Left cardiac atrium (tissue), 4 donors: ENCODE data around the gene IDI1. TPM values are rescaled to one million over a fixed set of nuclear protein-coding genes. Genes with fewer than 3 reads are reported as not detected.

Experiments used
- ATAC-seq, 2 donors: fragments of 200-7000 bp; cut with Tn5 transposase; one replicate each; pipeline ENCODE4 v1.9.1; 2020; ENCODE audit warnings: mild to moderate bottlenecking in 2 of 2, moderate library complexity in 2 of 2
- DNase-seq: peaks from one replicate; pipeline ENCODE4 v3.0.0-alpha.2; 2020
- intact Hi-C, 2 donors: fragments of 100-400 bp; cut with DNase I; formaldehyde crosslinking; loops; one replicate each; pipeline versions ENCODE4 v1.14.1 to v1.15.1; 2022 to 2023
- total RNA-seq, 2 donors: library from RNA; stranded (reverse); fragmentation: NEBNext Ultra II Directional; extraction: Animal tissue kit (Norgen Biotek cat#: 25700); gene quantifications; one replicate each; pipeline ENCODE4 v1.2.1, GENCODE V29; 2021
- donor health status: DM: no; HTN: yes; CAD: no.
- donor health status: DM: no; HTN: yes; CAD: no; lungs with severe emphysema.
- donor health status: DM: yes; HTN: yes; CAD: no.
- donor health status: Dilated cardiomyopathy.

Gene IDI1
- total RNA-seq, 2 donors from 2014 or later = 18.4 to 29.8 TPM

DNA sequence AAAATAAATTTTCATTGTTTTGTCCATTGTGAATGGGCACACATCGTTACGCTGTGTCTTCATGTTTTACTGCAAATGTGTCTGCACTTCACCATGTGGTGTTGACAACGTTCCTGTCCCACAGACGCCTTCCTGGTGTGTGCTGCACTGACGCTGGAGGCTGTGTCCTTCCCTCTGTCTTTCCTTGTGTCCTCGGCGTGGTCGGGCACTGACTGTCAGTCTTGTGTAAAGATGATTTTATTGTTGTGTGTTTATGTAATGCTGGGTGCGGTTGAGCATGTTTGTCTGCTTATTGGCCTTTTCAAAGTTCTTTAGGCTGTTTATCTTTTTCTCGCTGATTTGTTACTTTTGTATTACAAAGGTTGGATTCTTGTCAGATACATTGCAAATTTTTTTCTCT, 41.3 kb downstream of the IDI1 start:
- DNase-seq (no peak), ATAC-seq (no peak)
- intact Hi-C loops = no loop called here

DNA sequence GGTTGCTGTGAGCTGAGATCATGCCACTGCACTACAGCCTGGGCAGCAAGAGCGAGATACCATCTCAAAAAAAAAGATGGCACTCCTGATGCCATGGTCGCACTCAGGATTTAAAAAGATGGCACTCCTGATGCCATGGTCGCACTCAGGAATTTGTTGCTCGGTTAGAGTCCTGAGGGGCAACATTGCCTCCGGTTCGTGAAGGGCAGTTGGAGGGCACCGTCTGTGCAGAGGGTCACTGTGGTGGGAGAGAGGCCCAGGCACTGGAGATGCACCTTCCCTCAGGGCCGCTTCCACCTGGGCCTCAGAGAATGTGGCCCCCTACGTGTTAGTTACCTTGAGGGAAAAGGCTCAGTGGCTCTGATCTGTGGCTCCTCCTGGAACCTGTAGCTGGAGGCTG, 42.3 kb downstream of the IDI1 start:
- no peak for ATAC-seq
- DNase-seq = no peak
- intact Hi-C loops = no loop called here

DNA sequence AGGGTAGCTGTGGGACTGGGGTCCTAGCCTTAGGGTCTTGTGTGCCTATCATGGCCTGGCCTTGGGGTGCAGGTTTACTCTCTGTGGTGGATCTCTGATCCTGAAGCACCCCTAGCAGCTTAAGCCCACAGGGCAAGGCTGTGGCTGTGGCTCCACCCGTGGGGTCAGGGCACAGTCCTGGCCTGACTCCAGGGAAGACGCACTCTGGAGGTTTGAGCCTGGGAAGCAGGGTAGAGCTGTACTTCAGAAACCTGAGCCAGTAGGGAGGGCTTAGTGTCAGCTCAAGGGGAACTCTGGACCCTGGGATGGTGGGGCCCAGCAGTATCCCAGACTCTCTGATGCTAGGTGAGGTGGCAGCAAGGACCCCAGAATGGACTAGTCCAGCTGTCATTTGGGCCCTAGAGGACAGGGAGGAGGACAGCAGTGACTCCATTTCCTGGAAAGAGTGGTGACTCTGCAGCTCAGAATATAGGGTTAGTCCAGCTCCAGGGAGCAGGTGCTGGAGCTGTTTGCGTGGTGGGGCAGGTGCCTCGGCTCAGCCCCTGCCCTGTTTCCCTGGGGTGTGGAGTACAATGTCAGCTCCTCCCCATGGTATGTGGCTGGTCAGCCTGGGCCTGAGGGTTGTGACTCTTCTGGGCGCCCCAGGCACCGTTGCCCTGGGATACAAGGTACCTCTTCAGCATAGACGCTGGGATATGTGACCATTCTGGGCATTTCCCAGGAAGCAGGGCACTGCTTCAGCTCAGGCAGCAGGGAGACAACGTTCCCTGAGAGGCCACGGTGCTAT, 44.8 kb downstream of the IDI1 start:
- intact Hi-C loops = no loop called here
- peak; percentile 8 to 19 for ATAC-seq

DNA sequence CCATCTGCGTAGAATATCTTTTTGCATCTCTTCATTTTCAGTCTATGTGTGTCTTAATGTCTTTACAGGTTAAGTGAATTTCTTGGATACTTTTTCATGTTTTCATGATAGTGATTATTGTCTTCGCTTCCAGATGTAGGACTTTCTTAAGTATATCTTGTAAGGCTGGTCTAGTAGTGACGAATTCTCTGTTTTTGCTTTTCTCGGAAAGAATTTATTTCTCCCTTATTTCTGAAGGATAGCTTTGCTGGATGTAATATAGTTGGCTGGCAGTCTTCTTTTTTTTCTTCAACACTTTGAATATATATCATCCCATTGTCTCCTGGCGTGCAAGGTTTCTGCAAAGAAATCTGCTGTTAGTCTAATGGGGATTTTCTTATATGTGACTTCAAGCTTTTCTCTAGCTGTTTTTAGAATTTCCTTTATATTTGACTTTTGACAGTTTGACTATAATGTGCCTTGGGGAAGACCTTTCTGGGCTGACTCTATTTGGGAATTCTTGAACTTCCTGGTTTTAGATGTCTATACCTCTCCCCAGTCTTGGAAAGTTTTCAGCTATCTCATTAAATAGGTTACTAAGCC, 46.4 kb downstream of the IDI1 start:
- no peak for ATAC-seq
- DNase-seq = no peak
- intact Hi-C loops = no loop called here

More for the DNA sequence above, 44.8 kb downstream of the IDI1 start:
- DNase-seq = no peak

DNA sequence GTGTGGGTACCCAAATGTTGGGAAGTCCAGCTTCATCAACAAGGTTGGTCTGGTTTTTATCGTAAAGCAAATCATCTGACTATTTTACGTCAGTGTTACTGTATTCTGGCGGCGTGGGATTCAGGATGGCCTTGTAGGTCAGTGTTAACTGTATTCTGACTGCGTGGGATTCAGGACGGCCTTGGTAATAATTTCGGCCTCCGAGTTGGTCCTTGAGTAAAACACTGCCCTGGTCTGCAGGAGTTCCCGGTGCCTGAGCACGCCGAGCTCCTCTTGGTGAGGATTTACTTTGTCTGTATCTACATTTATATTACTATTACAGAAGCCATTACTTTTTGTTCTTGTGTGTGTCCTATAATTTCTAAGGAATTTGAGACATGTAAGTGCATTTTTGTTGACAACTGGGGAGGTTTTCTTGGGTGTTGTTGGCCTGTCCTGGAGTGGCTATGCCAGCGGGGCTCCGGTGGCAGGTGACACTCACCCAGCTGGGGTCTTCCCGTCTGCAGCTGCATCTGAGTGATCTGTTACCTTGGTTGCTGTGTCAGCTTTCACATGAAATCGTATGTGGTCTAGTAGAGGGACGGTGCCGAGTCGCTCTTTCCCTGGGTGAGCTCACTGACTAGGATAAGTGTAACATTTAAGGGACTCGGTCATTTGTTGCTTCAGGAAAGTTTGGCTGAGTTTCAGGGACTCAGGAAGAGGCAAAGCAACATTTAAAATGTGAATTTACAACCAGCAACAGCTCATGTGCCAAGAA, 51.5 kb downstream of the IDI1 start:
- intact Hi-C loops = loop anchor here in 1 of 2 donors (10.0 kb wide), 1 partner anchor 153 kb away; no protein-coding TSS in a partner anchor
- ATAC-seq = no peak
- DNase-seq = no peak

DNA sequence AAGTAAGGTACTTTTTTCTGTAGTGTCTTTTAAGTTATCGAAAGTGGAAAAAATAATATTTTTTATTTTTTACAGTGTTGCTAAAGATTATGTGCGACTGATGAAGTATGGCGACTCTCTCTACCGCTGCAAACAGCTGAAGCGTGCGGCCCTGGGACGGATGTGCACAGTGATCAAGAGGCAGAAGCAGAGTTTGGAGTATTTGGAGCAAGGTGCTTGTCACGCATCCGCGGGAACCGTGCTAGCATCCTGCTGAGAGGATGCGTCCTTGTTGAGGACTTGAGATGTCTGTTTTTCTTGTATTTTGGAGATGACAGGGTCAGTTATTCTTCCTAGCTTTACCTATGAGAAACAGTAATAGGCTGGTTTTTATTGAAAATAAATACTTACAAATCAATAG, 52.9 kb downstream of the IDI1 start:
- no peak for ATAC-seq
- intact Hi-C loops = loop anchor here in 1 of 2 donors (10.0 kb wide), 1 partner anchor 151 kb away; no protein-coding TSS in a partner anchor

DNA sequence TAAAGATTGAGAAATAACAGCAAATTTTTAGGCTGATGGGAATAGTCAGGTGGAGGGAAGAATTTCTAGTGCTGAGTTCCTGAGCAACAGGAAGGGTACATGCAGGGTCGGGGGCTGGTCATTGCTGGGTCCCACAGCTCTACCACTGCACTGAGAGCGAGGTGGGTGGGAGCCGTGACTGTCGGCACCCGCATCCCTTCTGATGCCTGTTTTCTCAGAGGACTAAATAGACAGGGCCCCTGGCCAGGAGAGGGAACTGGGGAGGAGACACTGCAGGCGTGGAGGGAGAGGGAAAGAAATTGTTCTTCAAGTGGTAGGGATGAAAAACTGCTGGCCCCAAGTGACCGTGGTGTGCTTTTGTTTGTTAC, 53.4 kb downstream of the IDI1 start:
- ATAC-seq (no peak), DNase-seq (no peak)
- intact Hi-C loops = loop anchor here in 1 of 2 donors (10.0 kb wide), 1 partner anchor 151 kb away; no protein-coding TSS in a partner anchor

More for the DNA sequence above, 52.9 kb downstream of the IDI1 start:
- DNase-seq = no peak

DNA sequence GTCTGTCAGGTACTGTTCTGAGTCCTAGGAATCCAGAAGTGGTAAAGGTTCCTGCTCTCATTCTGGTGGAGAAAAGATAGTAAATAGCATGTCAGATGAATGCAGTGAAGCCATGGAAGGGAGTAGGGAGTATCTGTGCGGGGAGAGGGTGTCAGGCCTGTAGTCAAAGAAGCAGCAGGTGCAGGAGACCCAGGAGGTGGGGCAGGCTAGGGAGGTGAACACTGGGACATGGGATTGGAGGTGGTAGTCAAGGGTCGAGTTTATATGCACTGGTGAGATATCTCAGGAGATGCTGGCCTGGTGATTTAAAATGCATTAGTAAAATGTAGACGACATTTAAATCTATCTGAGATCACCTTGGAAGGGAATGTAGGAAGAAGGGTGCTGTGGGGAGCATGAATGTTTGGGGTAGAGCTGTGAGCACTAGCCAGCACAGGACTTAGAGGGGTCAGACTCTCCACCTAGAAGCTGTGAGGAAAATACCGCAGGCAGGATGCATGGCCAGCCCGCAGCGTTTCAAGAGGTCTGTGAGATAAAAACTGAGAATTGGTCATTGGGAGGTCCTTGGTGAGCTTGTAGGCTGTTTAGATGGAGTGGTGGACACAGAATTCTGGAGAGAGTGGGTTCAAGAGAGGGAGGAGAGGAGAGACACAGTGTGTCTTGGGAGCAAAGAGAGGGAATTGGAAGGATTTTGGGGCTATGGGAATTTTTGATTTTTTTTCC, 53.9 kb downstream of the IDI1 start:
- intact Hi-C loops = loop anchor here in 1 of 2 donors (10.0 kb wide), 1 partner anchor 150 kb away; no protein-coding TSS in a partner anchor
- DNase-seq (no peak), ATAC-seq (no peak)

DNA sequence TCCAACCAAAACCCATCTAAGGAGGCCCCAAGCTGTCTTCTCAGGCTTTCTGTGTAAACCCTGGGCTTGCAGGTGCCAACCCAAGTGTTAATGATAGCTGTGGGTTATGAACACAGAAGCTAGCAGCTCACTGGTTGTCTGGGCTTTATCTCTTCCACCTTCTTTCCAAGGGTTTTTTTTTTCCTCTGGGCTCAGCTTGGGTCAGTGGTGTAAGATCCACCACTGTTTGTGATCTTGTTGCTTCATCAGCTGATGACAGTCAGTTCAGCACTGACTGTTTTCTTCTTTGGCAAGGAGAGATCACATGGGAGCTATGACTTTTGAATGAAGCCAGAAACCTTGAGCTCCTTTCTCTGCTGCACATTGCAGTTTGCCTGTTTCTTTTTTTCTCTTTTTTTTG, 56.0 kb downstream of the IDI1 start:
- ATAC-seq (peak in 1 of 2 donors; percentile 14), DNase-seq (no peak)
- intact Hi-C loops = loop anchor here in 1 of 2 donors (10.0 kb wide), 1 partner anchor 148 kb away; no protein-coding TSS in a partner anchor

DNA sequence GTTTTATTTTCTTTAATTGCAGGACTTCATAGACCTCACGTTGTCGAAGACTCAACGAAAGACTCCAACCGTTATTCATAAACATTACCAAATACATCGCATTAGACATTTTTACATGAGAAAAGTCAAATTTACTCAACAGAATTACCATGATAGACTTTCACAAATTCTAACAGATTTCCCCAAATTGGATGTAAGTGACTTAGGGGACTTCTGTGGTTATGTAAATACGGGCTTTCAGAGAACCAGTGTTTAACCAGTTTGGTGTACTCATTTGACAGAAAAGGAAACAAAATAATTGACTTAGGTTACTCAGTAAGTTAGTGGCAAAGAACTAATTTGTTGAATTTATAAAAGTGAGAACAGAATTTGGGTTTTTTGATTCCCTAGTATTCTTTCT, 56.5 kb downstream of the IDI1 start:
- intact Hi-C loops = loop anchor here in 1 of 2 donors (10.0 kb wide), 1 partner anchor 148 kb away; no protein-coding TSS in a partner anchor
- ATAC-seq = no peak
- DNase-seq = no peak

DNA sequence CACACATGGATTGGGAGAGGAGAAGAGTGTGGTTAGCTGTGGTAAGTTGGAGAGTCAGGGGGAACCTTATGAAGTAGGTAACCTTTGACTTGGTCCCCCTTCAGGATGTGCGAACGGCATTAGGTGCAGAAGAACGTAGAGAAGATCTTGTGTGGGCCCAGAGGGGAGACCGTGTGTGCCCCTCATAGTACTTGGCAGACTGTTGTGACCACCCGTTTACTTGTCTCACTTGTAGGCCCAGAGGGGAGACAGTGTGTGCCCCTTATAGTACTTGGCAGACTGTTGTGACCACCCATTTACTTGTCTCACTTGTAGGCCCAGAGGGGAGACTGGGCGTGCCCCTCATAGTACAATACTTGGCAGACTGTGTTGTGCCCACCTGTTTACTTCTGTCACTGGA, 58.1 kb downstream of the IDI1 start:
- ATAC-seq (no peak), DNase-seq (no peak)
- intact Hi-C loops = loop anchor here in 1 of 2 donors (10.0 kb wide), 1 partner anchor 146 kb away; no protein-coding TSS in a partner anchor

Other genes with a start within 250 kb of the IDI1 start
- 10 to 100 TPM; 45.3 to 53.9 TPM for gene LARP4B, start 117.4 kb downstream of the IDI1 start, total RNA-seq
- gene GTPBP4, start 60.7 kb downstream of the IDI1 start, total RNA-seq = 10 to 100 TPM; 25.0 to 37.7 TPM
- not detected for gene IDI2, start 23.3 kb downstream of the IDI1 start, total RNA-seq
- gene WDR37, start 7.3 kb upstream of the IDI1 start, total RNA-seq = 10 to 100 TPM; 23.2 to 33.9 TPM